Effector memory CD4-positive, alpha-beta T cell (primary cell): ENCODE data around the gene TOMM20L.

Source experiments
- DNase-seq, 3 donors: peaks; one replicate each; pipeline ENCODE4 v3.0.0-alpha.2; 2020
- H3K27ac ChIP-seq: 2 replicates; pipeline ENCODE4 v1.7.0; 2013; ENCODE audit warnings: mild to moderate bottlenecking, low read length, moderate library complexity; ENCODE audit not compliant: insufficient read depth, poor library complexity, severe bottlenecking
- H3K27me3 ChIP-seq: replicated peaks from 2 replicates; pipeline ENCODE4 v1.7.0; 2013; ENCODE audit warnings: mild to moderate bottlenecking, low read length; ENCODE audit not compliant: insufficient read depth, control insufficient read depth, poor library complexity, severe bottlenecking
- H3K36me3 ChIP-seq: 2 replicates; pipeline ENCODE4 v1.7.0; 2013; ENCODE audit warnings: mild to moderate bottlenecking, low read length, moderate library complexity; ENCODE audit not compliant: control insufficient read depth, insufficient read depth
- H3K4me1 ChIP-seq: 2 replicates; pipeline ENCODE4 v1.7.0; 2013; ENCODE audit warnings: low read length, mild to moderate bottlenecking; ENCODE audit not compliant: control insufficient read depth, insufficient read depth, poor library complexity, severe bottlenecking
- H3K4me3 ChIP-seq: 2 replicates; pipeline ENCODE4 v1.7.0; 2013; ENCODE audit warnings: low read length, low read depth, mild to moderate bottlenecking; ENCODE audit not compliant: insufficient read depth, poor library complexity, severe bottlenecking
- H3K9me3 ChIP-seq: 2 replicates; pipeline ENCODE4 v1.7.0; 2013; ENCODE audit warnings: mild to moderate bottlenecking, low read length, moderate library complexity; ENCODE audit not compliant: control insufficient read depth

Gene TOMM20L

DNA sequence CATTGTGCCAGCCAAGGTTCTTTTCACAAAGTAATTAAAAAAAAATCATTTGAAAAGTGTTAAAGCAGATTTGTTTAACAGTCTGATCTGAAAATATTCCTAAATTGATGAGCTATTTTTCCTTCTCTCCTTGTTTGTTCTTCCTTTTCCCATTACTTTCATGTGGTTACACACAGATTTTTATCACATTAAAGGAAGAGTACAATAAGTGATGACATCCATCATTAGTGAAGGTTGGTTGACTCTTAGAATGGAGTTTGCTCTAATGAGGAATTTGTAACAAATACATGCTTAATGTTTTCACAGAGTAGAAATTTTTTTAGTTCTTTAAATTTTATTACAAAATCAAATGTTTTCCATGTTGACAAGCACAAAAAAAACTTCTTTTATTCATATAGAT, 18.9 kb upstream of the TOMM20L start:
- Histone ChIP-seq H3K9me3 (no peaks in the 10 kb centered on the region), H3K27ac (no peak overlapping the region), H3K27me3 (no peaks in the 10 kb centered on the region), H3K4me1 (no peaks in the 10 kb centered on the region), H3K4me3 (no peak overlapping the region), H3K36me3 (peaks cover 17% of the 10 kb centered on the region)
- DNase-seq, result no peak

DNA sequence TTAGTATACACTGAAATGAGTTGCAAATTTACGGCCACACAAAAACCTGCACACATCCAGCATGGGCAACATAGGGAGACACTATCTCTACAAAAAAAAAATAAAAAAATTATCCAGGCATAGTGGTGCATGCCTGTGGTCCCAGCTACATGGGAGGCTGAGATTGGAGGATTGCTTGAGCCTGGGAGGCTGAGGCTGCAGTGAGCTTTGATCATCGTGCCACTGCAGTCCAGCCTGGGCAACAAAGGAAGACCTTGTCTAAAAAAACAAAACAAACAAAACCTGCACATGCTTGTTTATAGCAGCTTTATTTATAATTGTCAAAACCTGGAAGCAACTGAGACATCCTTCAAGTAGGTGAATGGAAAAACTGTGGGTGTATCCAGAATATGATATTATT, 4.9 kb upstream of the TOMM20L start:
- Histone ChIP-seq H3K9me3 (no peaks in the 10 kb centered on the region), H3K36me3 (no peaks in the 10 kb centered on the region), H3K4me1 (no peaks in the 10 kb centered on the region), H3K4me3 (no peak overlapping the region), H3K27ac (no peak overlapping the region), H3K27me3 (no peaks in the 10 kb centered on the region)
- no peak for DNase-seq

DNA sequence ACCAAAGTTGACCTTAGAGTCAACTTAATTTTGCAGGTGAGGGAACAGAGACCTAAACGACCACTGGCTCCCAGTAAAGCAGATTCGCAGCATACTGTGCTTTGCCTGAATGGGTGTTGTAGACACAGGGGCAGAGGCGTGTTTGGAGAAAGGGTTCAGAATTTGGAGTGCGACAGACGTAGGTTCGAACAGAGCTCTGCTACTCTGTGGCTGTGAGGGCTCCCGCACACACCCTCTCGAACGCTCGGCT, 243 bp upstream of the TOMM20L start:
- peak overlapping the region; percentile 63 for H3K4me3 ChIP-seq
- no peaks in the 10 kb centered on the region for H3K36me3 ChIP-seq
- peaks cover 4% of the 10 kb centered on the region for H3K4me1 ChIP-seq
- DNase-seq, result no peak
- H3K9me3 ChIP-seq, result no peaks in the 10 kb centered on the region
- no peaks in the 10 kb centered on the region for H3K27me3 ChIP-seq
- H3K27ac ChIP-seq, result peak overlapping the region; percentile 75

DNA sequence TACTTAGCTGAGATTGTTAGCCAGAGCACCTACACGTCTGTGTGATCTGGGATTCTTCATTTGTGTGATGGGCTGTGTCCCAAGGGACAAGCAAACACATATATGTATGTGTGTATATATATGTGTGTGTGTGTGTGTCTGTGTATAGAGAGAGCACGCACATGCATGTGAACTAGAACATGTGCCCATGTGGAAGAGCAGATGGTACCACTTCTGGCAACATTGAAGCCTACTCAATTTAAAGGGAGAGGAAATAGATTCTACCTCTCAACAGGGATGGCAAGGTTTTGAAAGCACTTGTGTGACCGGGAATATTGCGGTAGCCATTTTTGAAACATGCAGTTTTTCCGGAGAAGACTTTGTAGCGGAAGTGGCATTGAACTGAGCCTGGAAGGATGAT, 1.4 kb downstream of the TOMM20L start:
- Histone ChIP-seq H3K27ac (no peak overlapping the region), H3K9me3 (no peaks in the 10 kb centered on the region), H3K4me3 (no peak overlapping the region), H3K36me3 (no peaks in the 10 kb centered on the region), H3K4me1 (peaks cover 4% of the 10 kb centered on the region), H3K27me3 (no peaks in the 10 kb centered on the region)
- DNase-seq, result no peak

DNA sequence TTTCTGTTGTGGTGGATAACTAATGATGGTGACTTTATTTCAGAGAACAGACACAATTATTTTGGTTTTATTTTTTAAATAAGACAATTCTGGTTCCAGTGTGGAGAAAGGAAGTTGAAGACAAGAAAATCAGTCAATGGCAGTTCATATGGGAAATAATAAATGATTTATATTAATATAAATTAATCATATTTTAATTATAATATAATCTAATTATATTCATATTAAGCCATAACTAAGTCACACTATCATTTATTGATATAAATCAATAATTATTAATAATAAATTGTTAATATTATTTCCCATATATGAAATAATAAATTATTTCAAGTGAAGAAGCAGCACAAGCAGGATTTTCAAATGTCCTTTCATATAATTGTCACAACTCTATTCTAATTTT, 2.8 kb downstream of the TOMM20L start:
- Histone ChIP-seq H3K27me3 (no peaks in the 10 kb centered on the region), H3K36me3 (no peaks in the 10 kb centered on the region), H3K4me3 (no peak overlapping the region), H3K4me1 (peaks cover 4% of the 10 kb centered on the region), H3K9me3 (no peaks in the 10 kb centered on the region), H3K27ac (no peak overlapping the region)
- DNase-seq, result no peak

DNA sequence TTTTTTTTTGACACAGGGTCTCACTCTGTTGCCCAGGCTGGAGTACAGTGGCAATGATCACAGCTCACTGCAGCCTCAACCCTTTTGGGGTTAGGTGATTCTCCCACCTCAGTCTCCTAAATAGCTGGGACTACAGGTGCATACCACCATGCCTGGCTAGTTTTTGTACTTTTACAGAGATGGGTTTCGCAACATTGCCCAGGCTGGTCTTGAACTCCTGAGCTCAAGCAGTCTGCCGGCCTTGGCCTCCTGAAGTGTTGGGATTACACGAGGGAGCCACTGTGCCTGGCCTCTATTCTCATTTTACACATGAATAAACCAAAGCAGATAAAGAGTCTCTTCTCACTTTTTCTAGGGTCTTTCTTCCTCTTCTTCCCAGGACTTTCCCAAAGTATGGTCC, 3.2 kb downstream of the TOMM20L start:
- no peak for DNase-seq
- H3K27me3 ChIP-seq, result no peaks in the 10 kb centered on the region
- H3K4me3 ChIP-seq, result no peak overlapping the region
- H3K36me3 ChIP-seq, result no peaks in the 10 kb centered on the region
- H3K27ac ChIP-seq, result no peak overlapping the region
- H3K4me1 ChIP-seq, result peaks cover 4% of the 10 kb centered on the region
- H3K9me3 ChIP-seq, result no peaks in the 10 kb centered on the region

DNA sequence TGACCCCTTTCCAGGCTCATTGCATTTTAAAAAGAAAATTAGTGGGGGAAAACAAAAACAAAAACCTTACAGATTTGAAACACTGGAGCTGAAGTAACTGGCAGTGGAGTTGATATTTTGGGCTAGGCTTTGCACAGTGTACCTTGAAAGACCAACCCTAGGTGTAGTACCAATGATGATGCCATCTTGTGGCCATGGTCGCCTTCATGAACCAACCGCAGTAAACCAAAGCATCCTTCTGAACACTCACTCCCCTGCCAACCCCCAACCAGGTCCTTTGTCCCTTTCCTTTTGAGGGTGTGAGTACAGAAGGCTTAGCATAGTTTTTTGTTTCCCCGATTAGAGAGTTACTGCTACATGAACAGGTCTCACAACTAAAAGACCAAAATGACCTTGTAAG, 5.9 kb downstream of the TOMM20L start:
- no peaks in the 10 kb centered on the region for H3K9me3 ChIP-seq
- no peak overlapping the region for H3K4me3 ChIP-seq
- H3K4me1 ChIP-seq, result peaks cover under 1% of the 10 kb centered on the region
- H3K27me3 ChIP-seq, result no peaks in the 10 kb centered on the region
- no peak overlapping the region for H3K27ac ChIP-seq
- no peaks in the 10 kb centered on the region for H3K36me3 ChIP-seq
- no peak for DNase-seq

DNA sequence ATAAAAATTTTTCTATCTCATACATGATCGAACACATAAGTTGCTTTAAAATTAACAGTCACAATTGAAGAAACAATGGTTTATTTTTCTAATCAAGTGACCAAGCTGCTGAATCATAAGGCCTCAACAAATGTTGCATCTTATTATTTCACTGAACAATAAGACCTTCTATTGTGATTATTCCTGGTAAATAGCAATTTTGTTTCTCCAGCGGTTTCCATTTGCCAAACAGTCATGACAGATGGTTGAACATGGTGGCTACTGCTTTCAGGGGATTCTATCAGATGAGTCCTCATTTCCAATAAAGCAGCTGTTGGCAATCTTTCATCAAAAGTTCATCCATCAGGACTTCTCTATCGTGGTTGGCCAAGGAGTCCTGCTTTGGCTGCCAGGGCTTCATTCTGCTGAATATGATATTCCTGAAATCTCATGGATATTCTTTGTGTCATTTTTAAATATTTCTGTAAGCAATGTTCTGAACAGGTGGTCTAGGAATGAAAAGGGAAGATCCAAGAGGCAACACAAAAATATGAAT, 13.0 kb downstream of the TOMM20L start:
- no peaks in the 10 kb centered on the region for H3K4me1 ChIP-seq
- DNase-seq, result no peak
- H3K36me3 ChIP-seq, result peaks cover 33% of the 10 kb centered on the region
- no peak overlapping the region for H3K27ac ChIP-seq
- no peak overlapping the region for H3K4me3 ChIP-seq
- H3K27me3 ChIP-seq, result no peaks in the 10 kb centered on the region
- H3K9me3 ChIP-seq, result no peaks in the 10 kb centered on the region

DNA sequence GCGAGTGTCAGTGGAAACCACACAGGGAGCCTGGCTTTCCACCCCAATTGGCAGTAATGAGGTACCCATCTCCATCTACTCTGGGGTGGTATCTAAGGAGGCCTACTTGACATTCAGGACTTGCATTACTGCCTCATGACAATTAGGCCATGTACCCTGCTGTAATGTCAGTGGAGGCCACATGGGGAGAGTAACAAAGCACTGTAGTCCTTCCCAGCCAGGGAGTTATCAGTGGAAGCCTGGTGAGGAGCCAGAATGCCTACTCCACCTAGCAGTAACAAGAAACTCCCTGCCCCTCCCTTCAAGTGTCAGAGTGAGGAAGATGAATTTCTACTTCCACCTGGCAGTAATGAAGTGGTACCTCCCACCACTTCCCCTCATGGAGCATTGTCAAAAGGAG, 19.1 kb downstream of the TOMM20L start:
- Histone ChIP-seq H3K4me3 (no peak overlapping the region), H3K4me1 (no peaks in the 10 kb centered on the region), H3K27me3 (no peaks in the 10 kb centered on the region), H3K9me3 (no peaks in the 10 kb centered on the region), H3K27ac (no peak overlapping the region), H3K36me3 (peaks cover 40% of the 10 kb centered on the region)
- no peak for DNase-seq

DNA sequence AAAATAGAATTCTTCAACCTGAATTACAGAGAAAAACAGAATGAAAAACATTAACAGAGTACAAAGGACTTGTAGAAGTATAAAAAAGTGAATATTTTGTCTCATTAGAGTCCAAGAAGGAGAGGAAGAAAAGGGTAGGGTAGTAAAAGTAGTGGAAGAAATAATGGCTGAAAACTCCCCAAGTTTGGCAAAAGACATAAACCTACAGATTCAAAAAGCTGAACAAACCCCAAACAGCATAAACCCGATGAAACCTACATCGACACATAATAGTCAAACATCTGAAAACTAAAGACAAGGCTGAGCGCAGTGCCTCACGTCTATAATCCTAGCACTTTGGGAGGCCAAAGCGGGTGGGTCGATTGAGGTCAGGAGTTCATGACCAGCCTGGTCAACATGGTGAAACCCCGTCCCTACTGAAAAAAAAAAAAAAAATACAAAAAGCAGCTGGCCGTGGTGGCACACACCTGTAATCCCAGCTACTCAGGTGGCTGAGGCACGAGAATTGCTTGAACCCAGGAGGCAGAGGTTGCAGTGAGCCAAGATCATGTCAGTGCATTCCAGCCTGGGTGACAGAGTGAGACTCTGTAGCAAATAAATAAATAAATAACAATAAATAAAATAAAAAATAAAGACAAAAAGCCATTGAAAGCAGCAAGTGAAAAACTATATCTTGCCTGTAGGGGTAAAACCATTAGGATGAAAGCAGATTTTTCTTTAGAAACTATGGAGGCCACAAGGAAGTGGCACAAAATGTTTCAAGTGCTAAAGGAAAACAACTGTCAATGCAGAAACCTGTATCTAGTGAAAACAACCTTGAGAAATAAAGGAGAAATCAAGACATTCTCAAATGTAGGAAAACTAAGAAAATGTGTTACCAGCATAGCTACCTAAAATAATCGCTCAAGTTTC, 20.2 kb downstream of the TOMM20L start:
- Histone ChIP-seq H3K4me1 (no peaks in the 10 kb centered on the region), H3K36me3 (peaks cover 33% of the 10 kb centered on the region), H3K9me3 (no peaks in the 10 kb centered on the region), H3K4me3 (no peak overlapping the region), H3K27ac (no peak overlapping the region), H3K27me3 (no peaks in the 10 kb centered on the region)
- no peak for DNase-seq
